Calu3 (cell line): ENCODE measurements around the gene RSL24D1. TPM values are rescaled to one million over a fixed set of nuclear protein-coding genes. Genes with fewer than 3 reads are reported as not detected.
A peak's percentile ranks its signal among the peaks of the same experiment; 100 is the strongest.

Experiments used
- BruUV-seq: library from RNA; stranded (reverse); fragments of 400-500 nt; replicated peaks from 2 replicates; lab custom pipeline; 2021; lab: Mats Ljungman, UMichigan
- CTCF ChIA-PET: fragments of 300-600 bp; sonication (Branson Sonifier 250); formaldehyde crosslinking; loops from one replicate; lab custom pipeline; 2022; ENCODE audit warnings: antibody characterized with exemption; lab: Charles Lee
- DNase-seq: peaks from one replicate; pipeline ENCODE4 v3.0.0; 2022
- H3K27ac Mint-ChIP-seq: one replicate; pipeline ENCODE4 v1.8.0; 2022; ENCODE audit warnings: mixed read lengths; ENCODE audit not compliant: unreplicated experiment
- H3K27me3 Mint-ChIP-seq: one replicate; pipeline ENCODE4 v1.8.0; 2022; ENCODE audit warnings: mixed read lengths; ENCODE audit not compliant: unreplicated experiment
- H3K36me3 Mint-ChIP-seq: one replicate; pipeline ENCODE4 v1.8.0; 2022; ENCODE audit warnings: mild to moderate bottlenecking, moderate library complexity, mixed read lengths; ENCODE audit not compliant: insufficient read depth, unreplicated experiment
- H3K4me1 Mint-ChIP-seq: one replicate; pipeline ENCODE4 v1.8.0; 2022; ENCODE audit warnings: mild to moderate bottlenecking, low read depth, mixed read lengths; ENCODE audit not compliant: unreplicated experiment
- H3K4me3 Mint-ChIP-seq: one replicate; pipeline ENCODE4 v1.8.0; 2022; ENCODE audit warnings: mild to moderate bottlenecking, low read depth, moderate library complexity, mixed read lengths; ENCODE audit not compliant: unreplicated experiment
- H3K9me3 Mint-ChIP-seq: one replicate; pipeline ENCODE4 v1.8.0; 2022; ENCODE audit warnings: low read depth, mixed read lengths; ENCODE audit not compliant: unreplicated experiment
- intact Hi-C: fragments of 100-400 bp; cut with micrococcal nuclease; formaldehyde crosslinking; loops from one replicate; pipeline ENCODE4 v1.10.0; 2022; ENCODE audit not compliant: unreplicated experiment
- total RNA-seq: library from RNA; stranded (reverse); gene quantifications from 2 replicates; pipeline ENCODE4 v1.2.3, GENCODE V29; 2022
- TF ChIP-seq, protein P1 (sequence below): fragments of 200-600 bp; IDR thresholded peaks from one replicate; pipeline ENCODE4 v1.8.0; 2022; ENCODE audit warnings: antibody characterized with exemption; ENCODE audit not compliant: unreplicated experiment

Gene RSL24D1
- total RNA-seq, 1 experiment from 2014 or later = 93.3 TPM

DNA sequence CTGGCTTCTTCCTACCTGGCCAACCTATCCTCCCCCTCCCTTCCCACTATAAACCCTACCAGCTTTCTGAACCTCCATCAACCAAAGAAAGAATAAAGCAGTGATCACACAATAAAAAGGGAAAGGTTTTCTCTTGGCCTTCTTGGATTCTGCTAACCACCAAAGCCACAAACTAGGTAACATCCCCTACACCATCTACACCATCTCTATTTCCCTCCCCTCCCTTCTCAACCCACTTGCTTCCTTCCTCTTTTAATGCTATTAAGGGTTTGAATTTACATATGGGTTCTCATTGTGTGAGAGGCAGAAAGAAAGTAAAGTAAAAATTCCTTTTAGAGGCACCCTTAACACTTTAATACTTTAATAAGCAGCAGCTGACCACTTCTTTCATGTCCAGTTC is 25.8 kb upstream of the RSL24D1 start:
- Mint-ChIP-seq H3K4me1 (peaks cover 25% of the 10 kb centered on the region), H3K27me3 (no peaks in the 10 kb centered on the region), H3K4me3 (no peak overlapping the region), H3K27ac (peak overlapping the region; percentile 27), H3K9me3 (no peaks in the 10 kb centered on the region), H3K36me3 (peaks cover 12% of the 10 kb centered on the region)
- CTCF ChIA-PET = no interaction called here
- intact Hi-C loops = no loop called here
- BruUV-seq = no TSS peak
- TF ChIP-seq, protein P1, sequence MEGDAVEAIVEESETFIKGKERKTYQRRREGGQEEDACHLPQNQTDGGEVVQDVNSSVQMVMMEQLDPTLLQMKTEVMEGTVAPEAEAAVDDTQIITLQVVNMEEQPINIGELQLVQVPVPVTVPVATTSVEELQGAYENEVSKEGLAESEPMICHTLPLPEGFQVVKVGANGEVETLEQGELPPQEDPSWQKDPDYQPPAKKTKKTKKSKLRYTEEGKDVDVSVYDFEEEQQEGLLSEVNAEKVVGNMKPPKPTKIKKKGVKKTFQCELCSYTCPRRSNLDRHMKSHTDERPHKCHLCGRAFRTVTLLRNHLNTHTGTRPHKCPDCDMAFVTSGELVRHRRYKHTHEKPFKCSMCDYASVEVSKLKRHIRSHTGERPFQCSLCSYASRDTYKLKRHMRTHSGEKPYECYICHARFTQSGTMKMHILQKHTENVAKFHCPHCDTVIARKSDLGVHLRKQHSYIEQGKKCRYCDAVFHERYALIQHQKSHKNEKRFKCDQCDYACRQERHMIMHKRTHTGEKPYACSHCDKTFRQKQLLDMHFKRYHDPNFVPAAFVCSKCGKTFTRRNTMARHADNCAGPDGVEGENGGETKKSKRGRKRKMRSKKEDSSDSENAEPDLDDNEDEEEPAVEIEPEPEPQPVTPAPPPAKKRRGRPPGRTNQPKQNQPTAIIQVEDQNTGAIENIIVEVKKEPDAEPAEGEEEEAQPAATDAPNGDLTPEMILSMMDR = no peak
- DNase-seq = no peak

DNA sequence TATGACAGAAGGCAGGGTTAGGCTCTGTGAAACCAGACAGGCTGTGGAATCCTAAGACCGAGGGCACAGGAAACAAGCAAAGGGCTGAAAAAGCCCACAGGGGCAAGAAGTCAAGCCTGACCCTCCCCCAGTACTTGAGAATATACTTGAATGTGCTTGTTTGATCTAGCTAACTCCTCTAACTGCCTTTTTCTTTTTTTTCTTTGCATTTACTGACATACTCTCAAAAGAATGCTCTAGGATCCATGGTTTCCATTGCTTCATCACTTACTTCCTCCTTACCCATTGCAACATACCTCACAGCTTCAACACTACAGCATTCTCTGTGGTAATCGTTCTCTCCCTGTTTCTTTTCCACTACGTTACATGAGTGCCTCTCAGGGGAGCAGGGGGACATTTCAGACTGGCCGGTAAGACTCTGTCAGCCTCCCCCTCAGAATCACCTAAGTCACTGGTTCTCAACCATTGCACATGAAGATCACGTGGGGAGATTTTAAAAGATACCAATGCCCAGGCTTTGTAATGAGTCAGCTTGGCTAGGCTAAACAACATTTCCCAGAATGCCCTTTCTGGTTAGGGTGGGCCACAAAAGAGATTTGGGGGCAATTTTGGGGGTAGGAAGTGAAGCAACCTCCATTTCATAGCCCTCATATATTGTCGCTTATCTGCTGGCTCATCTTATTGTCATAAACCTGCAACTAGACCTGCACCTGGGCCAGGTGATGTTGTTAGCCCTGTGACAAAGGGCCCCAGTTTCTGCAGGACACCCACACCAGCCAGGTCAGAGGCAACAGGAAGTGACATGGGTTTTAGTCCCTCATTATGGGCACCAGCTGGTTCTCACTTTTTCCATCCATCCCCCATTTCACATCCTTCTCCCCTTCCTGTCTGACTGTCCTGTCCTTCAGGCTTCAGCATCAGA is 24.6 kb upstream of the RSL24D1 start:
- peak; percentile 45 for DNase-seq
- Mint-ChIP-seq H3K4me3 (peak overlapping the region; percentile 24), H3K27ac (peak overlapping the region; percentile 72), H3K9me3 (no peaks in the 10 kb centered on the region), H3K27me3 (no peaks in the 10 kb centered on the region), H3K36me3 (peaks cover 12% of the 10 kb centered on the region), H3K4me1 (peaks cover 25% of the 10 kb centered on the region)
- TF ChIP-seq, protein P1 = no peak
- CTCF ChIA-PET = interaction anchor here (1.2 to 1.4 kb wide), 4 partner anchors 15 to 214 kb away, joined by 3 to 5 read pairs (median 4); partner anchors contain the start of gene RSL24D1
- intact Hi-C loops = loop anchor here (1.0 kb wide), 1 partner anchor 69 kb away; no protein-coding TSS in a partner anchor
- BruUV-seq = no TSS peak

DNA sequence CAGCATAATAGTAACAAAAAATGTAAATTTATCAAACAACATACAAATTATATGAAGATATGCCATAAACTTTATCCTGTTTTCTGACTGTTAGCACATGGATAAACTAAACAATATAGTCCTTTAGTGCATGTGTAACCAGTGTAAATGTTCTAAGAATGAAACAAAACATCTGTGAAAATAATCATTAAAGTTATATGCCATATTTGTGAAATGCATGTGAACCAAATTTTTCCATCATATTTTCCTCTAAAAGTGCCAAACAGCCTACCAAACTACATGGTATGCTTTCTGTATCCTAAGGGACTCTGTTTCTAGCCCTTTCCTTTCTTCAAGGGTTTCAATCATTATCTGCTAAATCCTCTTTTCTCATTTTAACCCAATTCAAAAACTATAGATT is 23.9 kb upstream of the RSL24D1 start:
- DNase-seq = no peak
- BruUV-seq = no TSS peak
- CTCF ChIA-PET = interaction anchor here (1.2 to 1.4 kb wide), 4 partner anchors 14 to 215 kb away, joined by 3 to 5 read pairs (median 4); partner anchors contain the start of gene RSL24D1
- intact Hi-C loops = loop anchor here (1.0 kb wide), 1 partner anchor 70 kb away; no protein-coding TSS in a partner anchor
- Mint-ChIP-seq H3K4me3 (peak overlapping the region; percentile 24), H3K4me1 (peaks cover 25% of the 10 kb centered on the region), H3K27ac (peak overlapping the region; percentile 72), H3K36me3 (peaks cover 12% of the 10 kb centered on the region), H3K9me3 (no peaks in the 10 kb centered on the region), H3K27me3 (no peaks in the 10 kb centered on the region)
- TF ChIP-seq, protein P1 = no peak

DNA sequence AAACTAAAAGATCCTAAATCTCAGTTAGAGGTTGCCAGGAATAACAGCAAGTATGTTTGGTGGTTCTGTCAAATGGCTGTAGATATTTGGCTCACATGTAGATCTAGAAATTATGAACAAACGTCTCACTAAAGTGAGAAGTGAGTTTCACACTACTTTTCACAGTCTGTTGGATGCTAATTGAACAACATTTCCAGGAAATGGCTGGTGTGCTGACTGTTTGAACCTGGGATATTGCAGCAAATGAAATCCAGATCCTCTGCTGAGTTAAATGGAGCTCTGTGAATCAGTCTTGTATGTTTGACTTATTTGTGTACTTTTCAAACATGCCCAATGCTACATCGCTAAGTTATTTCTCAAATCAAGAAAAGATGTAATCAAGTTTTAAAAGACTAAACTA is 21.3 kb upstream of the RSL24D1 start:
- BruUV-seq = no TSS peak
- Mint-ChIP-seq H3K4me3 (no peak overlapping the region), H3K9me3 (no peaks in the 10 kb centered on the region), H3K27ac (no peak overlapping the region), H3K36me3 (peaks cover 12% of the 10 kb centered on the region), H3K27me3 (no peaks in the 10 kb centered on the region), H3K4me1 (peaks cover 25% of the 10 kb centered on the region)
- intact Hi-C loops = no loop called here
- TF ChIP-seq, protein P1 = no peak
- DNase-seq = no peak
- CTCF ChIA-PET = interaction anchor here (1.0 to 3.6 kb wide), 5 partner anchors 101 to 221 kb away, joined by 5 to 16 read pairs (median 8); partner anchors contain the start of genes CCPG1, PIERCE2, PIGB and PIGBOS1
